TTC549 (cell line): ENCODE results near the gene PHACTR3.

Source experiments
- FAIRE-seq: peaks from 2 replicates; lab custom pipeline; 2012; peaks lifted over from hg19 to GRCh38; lab: Jason Lieb, UNC

The PHACTR3 gene

GRCh38 chr20:59817846-59818615, 213.7 kb downstream of the PHACTR3 start:
- FAIRE-seq = no peak

- FAIRE-seq = no peak
Measured at GRCh38 chr20:59818911-59819310, 214.6 kb downstream of the PHACTR3 start.

- no peak for FAIRE-seq
Measured at GRCh38 chr20:59819496-59820203, 215.3 kb downstream of the PHACTR3 start.

GRCh38 chr20:59820204-59821041, 216.1 kb downstream of the PHACTR3 start:
- FAIRE-seq = no peak

- FAIRE-seq = no peak
Measured at GRCh38 chr20:59821201-59821600, 216.9 kb downstream of the PHACTR3 start.

- FAIRE-seq = no peak
Measured at GRCh38 chr20:59821788-59822187, 217.4 kb downstream of the PHACTR3 start.

- no peak for FAIRE-seq
Measured at GRCh38 chr20:59822291-59823029, 218.1 kb downstream of the PHACTR3 start.

- no peak for FAIRE-seq
Measured at GRCh38 chr20:59823030-59823423, 218.7 kb downstream of the PHACTR3 start.

GRCh38 chr20:59823491-59824259, 219.3 kb downstream of the PHACTR3 start:
- no peak for FAIRE-seq

GRCh38 chr20:59824711-59825562, 220.6 kb downstream of the PHACTR3 start:
- FAIRE-seq = no peak

- FAIRE-seq = no peak
Measured at GRCh38 chr20:59825563-59825920, 221.2 kb downstream of the PHACTR3 start.

- FAIRE-seq = no peak
Measured at GRCh38 chr20:59825944-59826759, 221.8 kb downstream of the PHACTR3 start.

GRCh38 chr20:59827138-59828056, 223.1 kb downstream of the PHACTR3 start:
- FAIRE-seq = no peak

GRCh38 chr20:59828125-59829053, 224.0 kb downstream of the PHACTR3 start:
- no peak for FAIRE-seq

GRCh38 chr20:59829054-59829785, 224.9 kb downstream of the PHACTR3 start:
- FAIRE-seq = no peak

GRCh38 chr20:59829786-59830664, 225.7 kb downstream of the PHACTR3 start:
- FAIRE-seq = no peak
